ENCODE data around the gene CERK.
A peak's percentile ranks its signal among the peaks of the same experiment; 100 is the strongest.

Gene CERK

DNA sequence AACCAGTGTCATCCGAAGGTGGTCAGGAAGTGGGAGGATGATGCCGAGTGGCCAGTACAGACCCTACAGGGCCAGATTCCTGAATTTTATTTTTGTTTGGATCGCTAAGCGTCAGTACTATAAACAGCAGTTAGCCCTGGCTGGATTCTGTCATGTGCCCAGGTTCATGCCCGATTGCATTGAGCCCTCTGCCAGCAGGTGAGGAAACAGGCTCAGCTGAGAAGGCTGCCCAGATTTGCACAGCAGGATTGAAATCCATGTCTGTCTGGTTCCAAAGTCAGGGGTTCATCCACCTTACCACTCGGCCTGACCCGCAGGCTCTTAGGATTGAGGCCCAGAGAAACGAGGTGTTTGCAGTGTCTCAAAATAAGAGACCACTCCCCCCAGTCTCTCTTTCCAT, 15.3 kb upstream of the CERK start:
- Histone ChIP-seq H3K9ac (ENCODE audit: low read depth, low read length) (no peak overlapping the region), H3K4me1 (ENCODE audit: control insufficient read depth, insufficient read depth, low read length) (no peaks in the 10 kb centered on the region), H3K4me3 (ENCODE audit: low read depth, low read length) (no peak overlapping the region), H3K9me3 (ENCODE audit: control insufficient read depth, insufficient read depth, low read length) (peaks cover 8% of the 10 kb centered on the region), H3K27me3 (ENCODE audit: control insufficient read depth, insufficient read depth, low read length) (peaks cover 2% of the 10 kb centered on the region), H3K36me3 (ENCODE audit: control insufficient read depth, insufficient read depth, low read length) (peaks cover 5% of the 10 kb centered on the region)

DNA sequence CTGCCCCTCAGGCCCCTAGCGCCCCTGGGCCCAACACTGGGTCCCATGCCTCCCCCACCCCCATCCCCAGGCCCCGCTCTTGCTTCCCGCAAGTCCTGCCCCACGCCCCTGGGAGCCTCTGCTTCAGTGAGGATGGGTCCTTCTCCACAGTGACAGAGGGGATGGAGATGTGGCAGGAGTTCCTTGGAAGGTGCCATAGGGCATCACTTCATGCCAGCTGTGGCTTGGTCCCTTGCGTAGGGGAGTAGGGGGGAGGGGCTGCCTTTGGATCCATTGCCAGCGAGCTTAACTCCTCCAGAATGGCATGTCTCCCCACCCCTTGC, 14.9 kb upstream of the CERK start:
- Histone ChIP-seq H3K9me3 (ENCODE audit: control insufficient read depth, insufficient read depth, low read length) (peaks cover 8% of the 10 kb centered on the region), H3K36me3 (ENCODE audit: control insufficient read depth, insufficient read depth, low read length) (peaks cover 5% of the 10 kb centered on the region), H3K9ac (ENCODE audit: low read depth, low read length) (no peak overlapping the region), H3K27me3 (ENCODE audit: control insufficient read depth, insufficient read depth, low read length) (peaks cover 2% of the 10 kb centered on the region), H3K4me1 (ENCODE audit: control insufficient read depth, insufficient read depth, low read length) (no peaks in the 10 kb centered on the region), H3K4me3 (ENCODE audit: low read depth, low read length) (no peak overlapping the region)

DNA sequence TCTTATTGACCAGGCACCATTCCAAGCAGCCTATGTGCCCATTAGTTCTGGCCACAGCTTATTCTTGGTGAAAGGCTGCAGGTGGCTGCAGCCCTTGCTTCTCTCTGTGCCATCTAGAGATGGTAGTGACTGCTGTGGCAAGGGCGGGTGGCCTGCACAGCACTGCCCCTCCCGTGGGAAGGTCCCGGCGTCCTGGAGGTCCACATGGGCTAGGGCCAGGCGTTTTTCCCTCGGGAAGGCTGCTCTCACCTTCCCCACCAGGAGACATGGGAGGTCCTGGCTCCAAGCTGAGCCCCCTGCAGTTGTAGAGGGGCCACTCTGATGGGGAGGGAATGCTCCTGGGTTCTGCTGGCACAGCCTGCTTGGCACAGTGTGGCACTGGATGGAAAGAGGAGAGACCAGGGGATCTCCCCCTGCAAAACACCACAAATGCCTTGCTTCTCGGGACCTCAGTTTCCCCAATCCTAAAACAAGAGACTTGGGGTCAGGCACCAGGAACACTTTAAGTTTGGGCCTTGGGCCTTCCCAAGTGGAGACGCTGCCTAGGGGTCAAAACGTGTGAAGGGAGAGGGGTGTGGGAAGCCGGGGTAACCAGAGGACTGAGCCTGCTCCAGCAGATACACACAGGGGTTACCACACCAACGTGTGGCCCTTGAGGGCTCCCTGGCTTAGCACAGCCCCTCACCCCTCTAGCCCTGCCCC, 14.4 kb upstream of the CERK start:
- Histone ChIP-seq H3K36me3 (ENCODE audit: control insufficient read depth, insufficient read depth, low read length) (peaks cover 5% of the 10 kb centered on the region), H3K9ac (ENCODE audit: low read depth, low read length) (no peak overlapping the region), H3K4me3 (ENCODE audit: low read depth, low read length) (no peak overlapping the region), H3K4me1 (ENCODE audit: control insufficient read depth, insufficient read depth, low read length) (no peaks in the 10 kb centered on the region), H3K9me3 (ENCODE audit: control insufficient read depth, insufficient read depth, low read length) (peaks cover 8% of the 10 kb centered on the region), H3K27me3 (ENCODE audit: control insufficient read depth, insufficient read depth, low read length) (peaks cover 2% of the 10 kb centered on the region)

DNA sequence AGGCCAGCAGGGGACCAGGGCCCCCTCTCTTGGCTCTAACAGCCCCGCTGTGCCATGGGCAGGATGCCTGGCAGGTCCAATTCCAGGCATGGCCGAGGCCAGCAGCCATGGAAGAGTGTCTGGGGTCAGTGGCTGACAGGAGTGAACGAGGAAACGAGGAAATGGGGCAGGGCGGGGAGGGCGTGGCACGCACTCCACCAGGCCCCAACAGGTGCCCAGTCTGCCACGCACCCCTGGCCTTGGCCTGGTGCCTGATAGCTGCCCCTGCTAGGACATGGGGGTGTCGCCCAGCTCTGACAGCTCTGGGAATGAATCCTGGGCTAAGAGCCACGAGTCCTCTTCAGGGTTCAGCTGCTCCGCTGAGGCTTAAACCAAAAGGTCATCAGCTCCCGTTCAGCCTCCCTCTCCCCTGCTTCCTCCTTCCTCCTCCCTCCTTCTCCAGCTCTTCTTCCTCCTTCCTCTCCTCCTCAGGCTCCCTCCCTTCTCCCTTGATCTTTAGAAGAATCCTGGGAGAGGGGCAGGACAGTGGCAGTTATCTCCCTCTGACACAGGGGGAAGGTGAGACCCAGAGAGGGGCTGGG, 12.9 kb upstream of the CERK start:
- H3K36me3 ChIP-seq (ENCODE audit: control insufficient read depth, insufficient read depth, low read length): no peaks in the 10 kb centered on the region

DNA sequence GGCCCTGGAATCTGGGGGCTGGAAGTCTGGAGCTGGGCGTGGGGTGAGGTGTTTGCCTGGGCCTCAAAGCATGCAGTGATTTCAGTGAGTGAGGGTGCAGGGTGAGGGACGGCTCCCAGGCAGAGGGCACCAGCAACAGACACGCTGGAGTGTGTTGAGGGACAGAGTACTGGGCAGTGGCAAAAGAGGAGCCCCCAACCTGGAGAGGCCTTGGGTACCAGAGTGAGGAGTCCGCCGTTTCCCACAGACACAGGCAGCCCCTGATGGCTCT, 12.4 kb upstream of the CERK start:
- Histone ChIP-seq H3K9ac (ENCODE audit: low read depth, low read length) (no peak overlapping the region), H3K36me3 (ENCODE audit: control insufficient read depth, insufficient read depth, low read length) (no peaks in the 10 kb centered on the region), H3K27me3 (ENCODE audit: control insufficient read depth, insufficient read depth, low read length) (peaks cover 2% of the 10 kb centered on the region), H3K4me1 (ENCODE audit: control insufficient read depth, insufficient read depth, low read length) (no peaks in the 10 kb centered on the region), H3K9me3 (ENCODE audit: control insufficient read depth, insufficient read depth, low read length) (no peaks in the 10 kb centered on the region), H3K4me3 (ENCODE audit: low read depth, low read length) (no peak overlapping the region)

More for the DNA sequence above, 12.9 kb upstream of the CERK start:
- Histone ChIP-seq H3K4me3 (ENCODE audit: low read depth, low read length) (no peak overlapping the region), H3K4me1 (ENCODE audit: control insufficient read depth, insufficient read depth, low read length) (no peaks in the 10 kb centered on the region), H3K27me3 (ENCODE audit: control insufficient read depth, insufficient read depth, low read length) (peaks cover 2% of the 10 kb centered on the region), H3K9ac (ENCODE audit: low read depth, low read length) (no peak overlapping the region), H3K9me3 (ENCODE audit: control insufficient read depth, insufficient read depth, low read length) (peaks cover under 1% of the 10 kb centered on the region)

DNA sequence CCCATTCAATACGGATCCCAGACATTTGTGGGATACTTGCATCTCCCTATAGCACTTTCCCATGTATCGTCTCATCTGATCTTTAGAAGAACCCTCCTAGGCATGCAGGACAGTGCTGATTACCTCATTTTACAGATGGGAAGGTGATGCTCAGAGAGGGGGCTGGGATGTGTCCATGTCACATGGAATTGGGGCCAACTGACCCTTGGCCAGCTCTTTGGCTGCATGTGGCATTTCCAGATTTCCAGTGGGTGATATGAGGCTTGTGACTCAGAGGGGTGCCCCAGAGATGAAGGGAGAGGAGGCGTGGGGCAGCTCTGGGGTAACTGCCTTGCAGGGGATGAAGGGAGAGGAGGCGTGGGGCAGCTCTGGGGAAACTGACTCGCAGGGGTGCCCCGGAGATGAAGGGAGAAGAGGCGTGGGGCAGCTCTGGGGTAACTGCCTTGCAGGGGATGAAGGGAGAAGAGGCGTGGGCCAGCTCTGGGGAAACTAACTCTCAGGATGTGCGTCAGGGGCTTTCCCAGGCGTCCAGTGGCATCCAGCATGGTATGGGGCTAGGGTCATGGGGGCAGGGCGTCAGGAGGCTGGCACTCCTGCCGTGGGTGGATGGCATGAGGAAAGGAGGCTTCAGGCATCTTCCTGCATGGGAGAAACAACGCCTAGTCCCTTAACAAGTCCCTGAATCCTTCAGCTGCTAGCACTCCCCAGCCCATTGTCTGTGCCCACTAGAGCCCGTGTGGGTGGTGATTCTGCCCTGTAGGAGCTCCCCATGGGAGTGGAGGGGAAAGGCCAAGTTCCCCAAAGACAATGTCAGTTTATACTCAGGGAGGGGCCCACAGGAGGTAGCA, 11.9 kb upstream of the CERK start:
- Histone ChIP-seq H3K4me3 (ENCODE audit: low read depth, low read length) (no peak overlapping the region), H3K9me3 (ENCODE audit: control insufficient read depth, insufficient read depth, low read length) (no peaks in the 10 kb centered on the region), H3K4me1 (ENCODE audit: control insufficient read depth, insufficient read depth, low read length) (no peaks in the 10 kb centered on the region), H3K36me3 (ENCODE audit: control insufficient read depth, insufficient read depth, low read length) (no peaks in the 10 kb centered on the region), H3K9ac (ENCODE audit: low read depth, low read length) (no peak overlapping the region), H3K27me3 (ENCODE audit: control insufficient read depth, insufficient read depth, low read length) (peaks cover 2% of the 10 kb centered on the region)

DNA sequence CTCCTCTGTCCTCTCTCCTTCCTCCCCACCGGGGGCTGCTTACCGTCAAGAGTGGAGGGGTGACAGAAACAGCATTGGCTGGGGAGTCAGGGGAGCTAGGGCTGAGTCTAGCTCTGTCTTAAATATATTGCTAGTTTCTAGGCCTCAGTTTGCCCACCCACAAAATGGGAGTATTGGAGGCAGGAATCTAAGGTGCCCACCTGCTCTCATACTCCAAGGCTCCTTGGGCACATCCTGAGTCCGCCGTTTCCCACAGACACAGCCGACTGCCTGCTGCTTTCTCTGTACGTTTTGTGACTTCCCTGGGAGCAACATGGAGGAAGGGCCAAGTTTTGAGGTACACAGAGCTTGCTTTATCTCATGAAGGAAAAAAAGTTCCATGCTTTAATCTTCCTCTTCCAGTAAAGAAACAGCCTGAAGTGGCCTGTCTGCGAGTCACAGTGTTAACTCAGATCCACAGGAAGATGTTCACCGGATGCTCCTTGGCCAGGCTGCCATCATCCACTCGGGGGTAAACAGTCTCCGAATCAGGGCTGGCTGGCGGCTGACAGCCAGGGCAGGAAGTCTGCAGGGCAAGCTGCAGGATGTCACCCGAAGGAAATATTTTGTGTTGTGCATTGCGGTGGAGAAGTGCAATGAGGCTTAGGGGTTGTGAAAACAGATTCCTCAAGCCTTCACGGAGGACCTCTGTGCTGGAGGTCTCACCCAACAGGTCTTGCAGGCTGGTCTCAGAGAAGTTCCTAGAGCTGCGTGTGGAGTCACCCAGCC, 11.0 kb upstream of the CERK start:
- peaks cover 2% of the 10 kb centered on the region for H3K27me3 ChIP-seq (ENCODE audit: control insufficient read depth, insufficient read depth, low read length)
- no peak overlapping the region for H3K4me3 ChIP-seq (ENCODE audit: low read depth, low read length)
- no peak overlapping the region for H3K9ac ChIP-seq (ENCODE audit: low read depth, low read length)
- H3K36me3 ChIP-seq (ENCODE audit: control insufficient read depth, insufficient read depth, low read length): no peaks in the 10 kb centered on the region
- no peaks in the 10 kb centered on the region for H3K9me3 ChIP-seq (ENCODE audit: control insufficient read depth, insufficient read depth, low read length)
- H3K4me1 ChIP-seq (ENCODE audit: control insufficient read depth, insufficient read depth, low read length): no peaks in the 10 kb centered on the region

DNA sequence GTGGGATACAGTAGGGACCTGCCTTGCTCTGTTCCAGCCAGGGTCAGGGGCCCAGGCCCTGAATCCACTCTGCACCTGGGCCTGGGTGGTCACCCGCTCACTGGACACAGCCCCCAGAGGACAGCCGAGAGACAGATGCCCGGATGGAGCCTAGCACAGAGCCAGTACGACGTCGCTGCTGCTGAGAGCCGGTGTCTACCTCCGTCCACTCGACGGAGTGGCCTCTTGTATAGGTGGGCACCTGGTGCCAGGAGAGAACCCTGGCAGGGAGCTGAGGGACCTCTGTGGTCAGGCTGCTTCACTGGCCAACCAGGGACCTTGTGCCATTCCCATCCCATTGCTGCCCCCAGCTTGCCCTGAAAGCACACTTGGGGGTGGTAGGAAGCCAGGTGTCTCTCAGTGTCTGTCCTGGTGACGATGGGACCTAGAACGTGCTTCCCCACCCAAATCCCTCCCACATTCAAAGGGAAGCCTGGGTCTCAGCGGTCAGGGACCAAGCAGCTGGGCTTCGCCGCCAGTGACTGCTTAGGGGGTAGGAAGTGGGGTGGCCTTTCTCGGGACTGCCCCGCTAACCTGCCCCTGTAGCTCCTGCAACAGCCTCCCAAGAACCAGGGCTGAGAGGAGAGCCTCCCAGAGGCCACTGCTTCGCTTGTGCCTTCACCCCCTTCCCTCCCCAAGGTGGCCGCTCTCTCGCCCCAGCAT, 10.3 kb upstream of the CERK start:
- no peaks in the 10 kb centered on the region for H3K4me1 ChIP-seq (ENCODE audit: control insufficient read depth, insufficient read depth, low read length)
- no peak overlapping the region for H3K9ac ChIP-seq (ENCODE audit: low read depth, low read length)

DNA sequence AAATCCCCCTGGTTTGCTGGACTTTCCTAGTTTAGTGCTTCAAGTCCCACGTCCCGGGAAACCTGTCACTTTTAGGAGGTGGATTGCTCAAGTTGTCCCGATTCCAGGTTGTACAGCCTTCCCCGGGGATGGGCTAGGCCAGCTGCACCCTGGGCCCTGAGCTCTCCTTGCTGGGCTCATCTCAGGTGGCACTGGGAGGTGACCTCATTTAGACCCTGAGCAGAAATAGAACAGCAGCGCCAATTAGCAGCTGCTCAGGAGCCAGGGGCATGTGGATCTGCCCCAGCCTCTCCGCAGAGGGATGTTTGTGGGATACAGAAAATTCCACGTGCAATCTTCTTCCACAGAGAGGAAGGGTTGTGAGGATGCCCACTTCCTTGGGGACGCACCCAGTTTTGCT, 9.6 kb upstream of the CERK start:
- H3K36me3 ChIP-seq (ENCODE audit: control insufficient read depth, insufficient read depth, low read length): no peaks in the 10 kb centered on the region
- peaks cover 2% of the 10 kb centered on the region for H3K27me3 ChIP-seq (ENCODE audit: control insufficient read depth, insufficient read depth, low read length)
- H3K9me3 ChIP-seq (ENCODE audit: control insufficient read depth, insufficient read depth, low read length): no peaks in the 10 kb centered on the region
- H3K4me3 ChIP-seq (ENCODE audit: low read depth, low read length): no peak overlapping the region
- H3K4me1 ChIP-seq (ENCODE audit: control insufficient read depth, insufficient read depth, low read length): no peaks in the 10 kb centered on the region
- H3K9ac ChIP-seq (ENCODE audit: low read depth, low read length): no peak overlapping the region

More for the DNA sequence above, 10.3 kb upstream of the CERK start:
- Histone ChIP-seq H3K36me3 (ENCODE audit: control insufficient read depth, insufficient read depth, low read length) (no peaks in the 10 kb centered on the region), H3K27me3 (ENCODE audit: control insufficient read depth, insufficient read depth, low read length) (peaks cover 2% of the 10 kb centered on the region), H3K9me3 (ENCODE audit: control insufficient read depth, insufficient read depth, low read length) (no peaks in the 10 kb centered on the region), H3K4me3 (ENCODE audit: low read depth, low read length) (no peak overlapping the region)

DNA sequence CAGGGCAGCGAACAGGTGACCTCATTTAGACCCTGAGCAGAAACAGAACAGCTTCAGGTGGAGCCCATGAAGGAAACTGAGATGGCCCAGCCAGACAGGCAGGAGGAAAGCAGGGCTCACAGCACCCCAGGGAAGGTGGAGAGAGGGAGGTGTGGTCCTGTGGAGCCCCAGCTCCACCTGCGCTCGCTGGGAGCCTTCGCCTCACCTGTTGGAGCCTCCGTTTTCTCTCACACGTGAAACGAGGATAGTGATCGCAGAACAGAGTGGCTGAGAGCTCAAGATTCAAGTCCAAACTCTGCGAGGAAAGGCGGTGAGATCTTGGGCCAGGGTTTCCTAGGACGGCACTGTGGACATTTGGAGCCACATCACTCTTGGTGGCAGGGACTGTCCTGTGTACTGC, 8.6 kb upstream of the CERK start:
- Histone ChIP-seq H3K4me3 (ENCODE audit: low read depth, low read length) (no peak overlapping the region), H3K4me1 (ENCODE audit: control insufficient read depth, insufficient read depth, low read length) (no peaks in the 10 kb centered on the region), H3K9me3 (ENCODE audit: control insufficient read depth, insufficient read depth, low read length) (no peaks in the 10 kb centered on the region), H3K27me3 (ENCODE audit: control insufficient read depth, insufficient read depth, low read length) (peaks cover 2% of the 10 kb centered on the region), H3K36me3 (ENCODE audit: control insufficient read depth, insufficient read depth, low read length) (no peaks in the 10 kb centered on the region), H3K9ac (ENCODE audit: low read depth, low read length) (peak overlapping the region; percentile 47)

DNA sequence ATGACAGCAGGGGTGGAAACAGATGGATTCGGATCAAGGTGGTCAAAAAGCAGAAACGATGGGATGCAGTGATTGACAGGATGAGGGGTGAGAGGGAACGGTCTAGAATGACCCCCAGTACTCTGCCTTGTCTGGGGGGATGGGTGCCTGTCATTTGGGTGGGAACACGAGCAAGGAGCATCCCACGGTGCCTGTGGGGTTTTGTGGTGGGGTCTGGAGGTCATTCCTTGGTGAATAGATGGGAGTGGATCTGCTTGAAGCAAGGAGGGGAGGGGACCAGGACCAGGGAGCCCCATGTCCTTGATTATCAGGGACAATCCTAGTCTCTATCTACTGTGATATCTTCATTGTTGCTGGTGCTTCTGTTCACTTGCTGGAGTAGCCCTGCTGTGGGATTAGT, 8.1 kb upstream of the CERK start:
- no peak overlapping the region for H3K9ac ChIP-seq (ENCODE audit: low read depth, low read length)
- H3K4me1 ChIP-seq (ENCODE audit: control insufficient read depth, insufficient read depth, low read length): no peaks in the 10 kb centered on the region
- H3K9me3 ChIP-seq (ENCODE audit: control insufficient read depth, insufficient read depth, low read length): no peaks in the 10 kb centered on the region
- no peaks in the 10 kb centered on the region for H3K36me3 ChIP-seq (ENCODE audit: control insufficient read depth, insufficient read depth, low read length)
- H3K27me3 ChIP-seq (ENCODE audit: control insufficient read depth, insufficient read depth, low read length): peaks cover 2% of the 10 kb centered on the region
- H3K4me3 ChIP-seq (ENCODE audit: low read depth, low read length): no peak overlapping the region
